Suprapubic skin (tissue), 4 donors: ENCODE measurements around the gene BST2. TPM values are rescaled to one million over a fixed set of nuclear protein-coding genes. Genes with fewer than 3 reads are reported as not detected.

ENCODE experiments used
- DNase-seq, 2 donors: peaks; one replicate each; pipeline ENCODE4 v3.0.0-alpha.2; 2019; ENCODE audit warnings: low spot score in 2 of 2
- H3K27ac ChIP-seq: fragments of 200-600 bp; sonication (generic); one replicate; pipeline ENCODE4 v1.5.1; 2019
- H3K27me3 ChIP-seq: fragments of 200-600 bp; sonication (generic); one replicate; pipeline ENCODE4 v1.5.1; 2019
- H3K36me3 ChIP-seq: fragments of 200-600 bp; sonication (generic); one replicate; pipeline ENCODE4 v1.5.1; 2019
- H3K4me1 ChIP-seq: fragments of 200-600 bp; sonication (generic); one replicate; pipeline ENCODE4 v1.5.1; 2019
- H3K4me3 ChIP-seq: fragments of 200-600 bp; sonication (generic); one replicate; pipeline ENCODE4 v1.5.1; 2019; ENCODE audit warnings: mild to moderate bottlenecking
- H3K9me3 ChIP-seq: fragments of 200-600 bp; sonication (generic); one replicate; pipeline ENCODE4 v1.5.1; 2019
- EP300 ChIP-seq: sonication (generic); formaldehyde crosslinking; IDR thresholded peaks from one replicate; pipeline ENCODE4 v1.6.1; 2017; ENCODE audit warnings: antibody characterized with exemption
- POLR2A ChIP-seq, 2 donors: fragments of 450-650 bp; IDR thresholded peaks; one replicate each; pipeline ENCODE4 v1.6.1; 2017; ENCODE audit warnings: antibody characterized with exemption in 2 of 2, mild to moderate bottlenecking in 2 of 2, moderate library complexity in 2 of 2
- POLR2AphosphoS5 ChIP-seq, 3 donors: sonication (generic); formaldehyde crosslinking; IDR thresholded peaks; one replicate each; pipeline ENCODE4 v1.6.1; 2017; ENCODE audit warnings: antibody characterized with exemption in 3 of 3
- WGBS: methylation state at CpG from one replicate; pipeline ENCODE4 v1.1.5; 2018; 5-methylcytosine and 5-hydroxymethylcytosine counted together
- total RNA-seq, 4 donors: library from RNA; depleted of rRNA; stranded (reverse); fragments of >200 nt; gene quantifications; one replicate each; pipeline ENCODE4 v1.1.0, GENCODE V29; 2016
- TF ChIP-seq, protein P1 (sequence below), 2 donors: fragments of 200-600 bp in 1 of 2; fragments of 450-650 bp in 1 of 2; sonication (generic) in 1 of 2; IDR thresholded peaks; one replicate each; pipeline ENCODE4 v1.5.1; 2016 to 2019; ENCODE audit warnings: antibody characterized with exemption in 2 of 2, mild to moderate bottlenecking in 1 of 2, moderate library complexity in 1 of 2

The BST2 gene
- total RNA-seq, 4 donors from 2014 or later = 6.6 to 19.7 (median 10.5) TPM

- 38% methylated on average over 5 of the region's 5 CpGs for WGBS
- Histone ChIP-seq H3K36me3 (no peaks in the 10 kb centered on the region), H3K4me1 (peaks cover 15% of the 10 kb centered on the region), H3K9me3 (no peaks in the 10 kb centered on the region), H3K27ac (no peak overlapping the region), H3K4me3 (peak overlapping the region; percentile 51), H3K27me3 (peaks cover 3% of the 10 kb centered on the region)
- TF ChIP-seq POLR2AphosphoS5 (IDR thresholded peaks at IDR 0.05) = no peak
- no peak for DNase-seq
Measured at GRCh38 chr19:17447704-17448130, 42.3 kb upstream of the BST2 start.

- H3K27ac ChIP-seq = no peak overlapping the region
- TF ChIP-seq POLR2A (IDR thresholded peaks at IDR 0.05) = no peak
- no peak for TF ChIP-seq EP300
- WGBS = 94% methylated on average over 1 of the region's 1 CpG
- DNase-seq = no peak
- H3K27me3 ChIP-seq = peaks cover 3% of the 10 kb centered on the region
- no peaks in the 10 kb centered on the region for H3K9me3 ChIP-seq
- H3K4me1 ChIP-seq = peaks cover 15% of the 10 kb centered on the region
- H3K36me3 ChIP-seq = no peaks in the 10 kb centered on the region
- no peak overlapping the region for H3K4me3 ChIP-seq
Measured at GRCh38 chr19:17445526-17446165, 40.2 kb upstream of the BST2 start.

- no peak for DNase-seq
- no peaks in the 10 kb centered on the region for H3K27me3 ChIP-seq
- H3K4me1 ChIP-seq = no peaks in the 10 kb centered on the region
- no peaks in the 10 kb centered on the region for H3K36me3 ChIP-seq
- WGBS = 29% methylated on average over 8 of the region's 8 CpGs
- no peak overlapping the region for H3K4me3 ChIP-seq
- H3K27ac ChIP-seq = no peak overlapping the region
- no peaks in the 10 kb centered on the region for H3K9me3 ChIP-seq
- TF ChIP-seq POLR2AphosphoS5 (IDR thresholded peaks at IDR 0.05) (no peak), EP300 (no peak), POLR2A (IDR thresholded peaks at IDR 0.05) (no peak)
- TF ChIP-seq, protein P1, sequence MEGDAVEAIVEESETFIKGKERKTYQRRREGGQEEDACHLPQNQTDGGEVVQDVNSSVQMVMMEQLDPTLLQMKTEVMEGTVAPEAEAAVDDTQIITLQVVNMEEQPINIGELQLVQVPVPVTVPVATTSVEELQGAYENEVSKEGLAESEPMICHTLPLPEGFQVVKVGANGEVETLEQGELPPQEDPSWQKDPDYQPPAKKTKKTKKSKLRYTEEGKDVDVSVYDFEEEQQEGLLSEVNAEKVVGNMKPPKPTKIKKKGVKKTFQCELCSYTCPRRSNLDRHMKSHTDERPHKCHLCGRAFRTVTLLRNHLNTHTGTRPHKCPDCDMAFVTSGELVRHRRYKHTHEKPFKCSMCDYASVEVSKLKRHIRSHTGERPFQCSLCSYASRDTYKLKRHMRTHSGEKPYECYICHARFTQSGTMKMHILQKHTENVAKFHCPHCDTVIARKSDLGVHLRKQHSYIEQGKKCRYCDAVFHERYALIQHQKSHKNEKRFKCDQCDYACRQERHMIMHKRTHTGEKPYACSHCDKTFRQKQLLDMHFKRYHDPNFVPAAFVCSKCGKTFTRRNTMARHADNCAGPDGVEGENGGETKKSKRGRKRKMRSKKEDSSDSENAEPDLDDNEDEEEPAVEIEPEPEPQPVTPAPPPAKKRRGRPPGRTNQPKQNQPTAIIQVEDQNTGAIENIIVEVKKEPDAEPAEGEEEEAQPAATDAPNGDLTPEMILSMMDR (IDR thresholded peaks at IDR 0.05) = peak in 1 of 2 donors; percentile 14
Measured at GRCh38 chr19:17441241-17442021, 36.0 kb upstream of the BST2 start.

GRCh38 chr19:17436874-17437267, 31.4 kb upstream of the BST2 start:
- WGBS = 86% methylated on average over 5 of the region's 7 CpGs
- Histone ChIP-seq H3K4me1 (no peaks in the 10 kb centered on the region), H3K4me3 (no peak overlapping the region), H3K27ac (no peak overlapping the region), H3K27me3 (no peaks in the 10 kb centered on the region), H3K9me3 (no peaks in the 10 kb centered on the region), H3K36me3 (no peaks in the 10 kb centered on the region)
- TF ChIP-seq POLR2A (IDR thresholded peaks at IDR 0.05) (no peak), POLR2AphosphoS5 (IDR thresholded peaks at IDR 0.05) (no peak), EP300 (no peak)
- TF ChIP-seq, protein P1 (IDR thresholded peaks at IDR 0.05) = no peak
- DNase-seq = no peak

GRCh38 chr19:17436094-17436873, 30.9 kb upstream of the BST2 start:
- TF ChIP-seq POLR2AphosphoS5 (IDR thresholded peaks at IDR 0.05) = no peak
- TF ChIP-seq POLR2A (IDR thresholded peaks at IDR 0.05) = no peak
- TF ChIP-seq EP300 = no peak
- H3K4me1 ChIP-seq = no peaks in the 10 kb centered on the region
- 96% methylated on average over 24 of the region's 25 CpGs for WGBS
- no peak for DNase-seq
- no peak overlapping the region for H3K4me3 ChIP-seq
- no peak overlapping the region for H3K27ac ChIP-seq
- H3K27me3 ChIP-seq = no peaks in the 10 kb centered on the region
- no peaks in the 10 kb centered on the region for H3K9me3 ChIP-seq
- H3K36me3 ChIP-seq = no peaks in the 10 kb centered on the region

GRCh38 chr19:17435218-17435617, 29.8 kb upstream of the BST2 start:
- DNase-seq = no peak
- H3K27ac ChIP-seq = no peak overlapping the region
- 84% methylated on average over 7 of the region's 7 CpGs for WGBS
- TF ChIP-seq POLR2A (IDR thresholded peaks at IDR 0.05) (no peak), EP300 (no peak), POLR2AphosphoS5 (IDR thresholded peaks at IDR 0.05) (no peak)
- TF ChIP-seq, protein P1 (IDR thresholded peaks at IDR 0.05) = no peak
- H3K4me1 ChIP-seq = no peaks in the 10 kb centered on the region
- H3K36me3 ChIP-seq = no peaks in the 10 kb centered on the region
- H3K4me3 ChIP-seq = no peak overlapping the region
- no peaks in the 10 kb centered on the region for H3K9me3 ChIP-seq
- H3K27me3 ChIP-seq = no peaks in the 10 kb centered on the region
